HepG2 (cell line): ENCODE measurements around the gene ZBTB20.

Source experiments
- MXI1 ChIP-seq: IDR thresholded peaks from 3 replicates; pipeline ENCODE4 v1.6.1; 2012; ENCODE audit warnings: low read depth, low read length, inconsistent platforms, borderline replicate concordance
- SETDB1 ChIP-seq: sonication (generic); formaldehyde crosslinking; IDR thresholded peaks from 2 replicates; pipeline ENCODE4 v1.5.1; 2020; ENCODE audit warnings: missing genetic modification reagents, mild to moderate bottlenecking, borderline replicate concordance
- TBP ChIP-seq: sonication (generic); formaldehyde crosslinking; IDR thresholded peaks from 2 replicates; pipeline ENCODE4 v1.5.0; 2020; ENCODE audit warnings: missing genetic modification reagents

GRCh38 chr3:114538211-114538610 is 608.9 kb downstream of the ZBTB20 start:
- no peak for TF ChIP-seq TBP (CRISPR knock-in tag)
- TF ChIP-seq MXI1 = no peak
- no peak for TF ChIP-seq SETDB1 (CRISPR knock-in tag)
